GM23248 (cell line): ENCODE results near the gene TIMM10B. TPM values are rescaled to one million over a fixed set of nuclear protein-coding genes. Genes with fewer than 3 reads are reported as not detected.

Experiments used
- DNase-seq: peaks from one replicate; pipeline ENCODE4 v3.0.0-alpha.2; 2015
- H2AFZ ChIP-seq: fragments of 200-600 bp; sonication (generic); 2 replicates; pipeline ENCODE4 v1.6.1; 2016; ENCODE audit warnings: antibody characterized with exemption
- H3F3A ChIP-seq: fragments of 200-600 bp; sonication (generic); 2 replicates; pipeline ENCODE4 v1.6.1; 2016; ENCODE audit warnings: mild to moderate bottlenecking, antibody characterized with exemption, mixed run types; ENCODE audit not compliant: insufficient read depth
- H3K27ac ChIP-seq: fragments of 200-600 bp; sonication (generic); 2 replicates; pipeline ENCODE4 v1.5.1; 2016; ENCODE audit warnings: mild to moderate bottlenecking
- H3K27me3 ChIP-seq: fragments of 200-600 bp; sonication (generic); replicated peaks from 2 replicates; pipeline ENCODE4 v1.6.1; 2016; ENCODE audit warnings: mild to moderate bottlenecking; ENCODE audit not compliant: insufficient read depth
- H3K36me3 ChIP-seq: fragments of 200-600 bp; sonication (generic); 2 replicates; pipeline ENCODE4 v1.6.1; 2016; ENCODE audit warnings: low read depth, mild to moderate bottlenecking
- H3K4me1 ChIP-seq: fragments of 200-600 bp; sonication (generic); 2 replicates; pipeline ENCODE4 v1.6.1; 2016; ENCODE audit warnings: mild to moderate bottlenecking; ENCODE audit not compliant: insufficient read depth
- H3K4me2 ChIP-seq: fragments of 200-600 bp; sonication (generic); one replicate; pipeline ENCODE4 v1.6.1; 2016; ENCODE audit warnings: mild to moderate bottlenecking; ENCODE audit not compliant: unreplicated experiment
- H3K4me3 ChIP-seq: fragments of 200-600 bp; sonication (generic); 2 replicates; pipeline ENCODE4 v1.5.1; 2016; ENCODE audit warnings: mild to moderate bottlenecking
- H3K79me2 ChIP-seq: fragments of 200-600 bp; sonication (generic); 2 replicates; pipeline ENCODE4 v1.6.1; 2016; ENCODE audit warnings: mild to moderate bottlenecking; ENCODE audit not compliant: insufficient read depth
- H3K9ac ChIP-seq: fragments of 200-600 bp; sonication (generic); 2 replicates; pipeline ENCODE4 v1.6.1; 2016; ENCODE audit warnings: mild to moderate bottlenecking
- H3K9me2 ChIP-seq: fragments of 200-600 bp; sonication (generic); 2 replicates; pipeline ENCODE4 v1.6.1; 2016; ENCODE audit warnings: mixed run types, mild to moderate bottlenecking, moderate library complexity; ENCODE audit not compliant: insufficient read depth
- H3K9me3 ChIP-seq: fragments of 200-600 bp; sonication (generic); one replicate; pipeline ENCODE4 v1.6.1; 2017; ENCODE audit warnings: low read depth
- H4K20me1 ChIP-seq: fragments of 200-600 bp; sonication (generic); 2 replicates; pipeline ENCODE4 v1.6.0; 2016; ENCODE audit not compliant: insufficient read depth
- EZH2 ChIP-seq: fragments of 200-600 bp; sonication (generic); IDR thresholded peaks from 2 replicates; pipeline ENCODE4 v1.6.1; 2018; ENCODE audit warnings: antibody characterized with exemption, mild to moderate bottlenecking; ENCODE audit not compliant: insufficient read depth, poor library complexity, severe bottlenecking
- EZH2phosphoT487 ChIP-seq: fragments of 200-600 bp; sonication (generic); IDR thresholded peaks from 2 replicates; pipeline ENCODE4 v1.6.1; 2018; ENCODE audit warnings: antibody characterized with exemption, moderate library complexity, mild to moderate bottlenecking, low read depth; ENCODE audit not compliant: insufficient read depth
- WGBS, 2 experiments: methylation state at CpG; one replicate each; pipeline ENCODE4 v1.1.6; 2015 to 2017; ENCODE audit warnings: low lambda C conversion rate in 2 of 2, low coverage in 1 of 2; ENCODE audit errors: missing lambda C conversion rate in 2 of 2; 5-methylcytosine and 5-hydroxymethylcytosine counted together
- in situ Hi-C: fragments of 300-500 bp; cut with MboI; formaldehyde crosslinking; loops from 2 replicates; pipeline ENCODE4 v1.15.0; 2020
- polyA plus RNA-seq: library from polyadenylated mRNA; unstranded; fragments of >200 nt; fragmentation: Nextera tagmentation; extraction: Ambion mirVana; gene quantifications from 2 replicates; pipeline ENCODE4 v1.2.1, GENCODE V29; 2016
- total RNA-seq: library from RNA; depleted of rRNA; stranded (reverse); fragments of >200 nt; shearing (Covaris generic); gene quantifications from 2 replicates; pipeline ENCODE4 v1.2.3, GENCODE V29; 2014

Gene TIMM10B
- total and polyA plus RNA-seq, 2 experiments from 2014 or later: 35.4 to 43.8 TPM

DNA sequence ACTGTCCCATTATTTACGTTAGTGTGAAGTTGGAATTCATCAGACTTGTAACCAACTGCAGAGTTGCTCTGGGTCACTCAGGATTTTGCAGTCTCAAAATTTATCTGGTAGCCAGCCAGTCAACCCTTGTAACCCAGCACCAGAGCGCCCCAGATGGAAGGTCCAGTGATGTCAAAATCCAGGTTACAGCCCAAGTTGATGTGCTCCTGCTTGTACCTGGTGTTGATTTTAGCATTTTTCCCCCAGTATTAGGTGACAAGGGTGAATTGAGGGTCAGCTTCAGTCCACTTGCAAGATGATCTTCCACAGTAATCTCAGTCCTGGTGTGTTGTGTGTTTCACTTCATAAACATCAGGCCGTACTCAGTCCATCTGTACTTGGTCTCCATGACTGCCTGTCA lies 7.5 kb downstream of the TIMM10B start:
- Histone ChIP-seq H3K4me3 (no peak overlapping the region), H3K4me1 (no peaks in the 10 kb centered on the region), H2AFZ (no peak overlapping the region), H3K9me2 (no peaks in the 10 kb centered on the region), H3K27ac (no peak overlapping the region), H3K9me3 (no peaks in the 10 kb centered on the region), H3K9ac (no peak overlapping the region), H3F3A (peaks cover 5% of the 10 kb centered on the region; the same call in 1 of the 2 replicates), H4K20me1 (no peaks in the 10 kb centered on the region), H3K27me3 (no peaks in the 10 kb centered on the region), H3K4me2 (no peak overlapping the region), H3K79me2 (peaks cover 33% of the 10 kb centered on the region), H3K36me3 (peaks cover 33% of the 10 kb centered on the region)
- 85 to 87% methylated on average over 3 of the region's 3 CpGs for WGBS, 2 experiments
- TF ChIP-seq EZH2 (no peak), EZH2phosphoT487 (no peak)
- in situ Hi-C loops: no loop called here
- no peak for DNase-seq

DNA sequence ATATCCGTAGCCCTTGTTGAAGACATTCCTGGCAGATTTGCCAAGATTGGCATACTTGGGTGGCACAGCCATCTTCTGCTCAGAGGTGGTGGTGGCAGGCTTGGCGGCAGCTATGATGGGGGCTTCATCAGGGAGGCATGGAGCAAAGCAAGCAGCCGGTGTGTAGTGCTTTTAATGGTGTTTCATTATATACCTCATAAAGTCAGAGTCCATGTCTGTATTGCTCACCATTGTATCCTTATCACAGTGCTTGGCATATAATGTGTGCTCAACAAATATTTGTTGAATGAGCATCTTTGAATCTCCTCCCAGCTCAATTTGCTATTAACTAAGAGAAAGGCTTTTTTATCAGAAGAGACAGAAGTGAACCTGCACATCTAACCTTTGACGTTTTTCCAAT lies 8.0 kb downstream of the TIMM10B start:
- H3F3A ChIP-seq: peaks cover 5% of the 10 kb centered on the region; the same call in 1 of the 2 replicates
- H3K4me3 ChIP-seq: no peak overlapping the region
- DNase-seq: no peak
- no peaks in the 10 kb centered on the region for H3K4me1 ChIP-seq
- H3K4me2 ChIP-seq: no peak overlapping the region
- 96 to 99% methylated on average over 4 of the region's 4 CpGs for WGBS, 2 experiments
- H3K9me2 ChIP-seq: no peaks in the 10 kb centered on the region
- peaks cover 28% of the 10 kb centered on the region for H3K79me2 ChIP-seq
- no peaks in the 10 kb centered on the region for H3K9me3 ChIP-seq
- no peak for TF ChIP-seq EZH2phosphoT487
- no peak for TF ChIP-seq EZH2
- H3K36me3 ChIP-seq: peaks cover 30% of the 10 kb centered on the region
- H4K20me1 ChIP-seq: no peaks in the 10 kb centered on the region
- no peaks in the 10 kb centered on the region for H3K27me3 ChIP-seq
- no peak overlapping the region for H2AFZ ChIP-seq
- no peak overlapping the region for H3K27ac ChIP-seq
- in situ Hi-C loops: no loop called here
- no peak overlapping the region for H3K9ac ChIP-seq

DNA sequence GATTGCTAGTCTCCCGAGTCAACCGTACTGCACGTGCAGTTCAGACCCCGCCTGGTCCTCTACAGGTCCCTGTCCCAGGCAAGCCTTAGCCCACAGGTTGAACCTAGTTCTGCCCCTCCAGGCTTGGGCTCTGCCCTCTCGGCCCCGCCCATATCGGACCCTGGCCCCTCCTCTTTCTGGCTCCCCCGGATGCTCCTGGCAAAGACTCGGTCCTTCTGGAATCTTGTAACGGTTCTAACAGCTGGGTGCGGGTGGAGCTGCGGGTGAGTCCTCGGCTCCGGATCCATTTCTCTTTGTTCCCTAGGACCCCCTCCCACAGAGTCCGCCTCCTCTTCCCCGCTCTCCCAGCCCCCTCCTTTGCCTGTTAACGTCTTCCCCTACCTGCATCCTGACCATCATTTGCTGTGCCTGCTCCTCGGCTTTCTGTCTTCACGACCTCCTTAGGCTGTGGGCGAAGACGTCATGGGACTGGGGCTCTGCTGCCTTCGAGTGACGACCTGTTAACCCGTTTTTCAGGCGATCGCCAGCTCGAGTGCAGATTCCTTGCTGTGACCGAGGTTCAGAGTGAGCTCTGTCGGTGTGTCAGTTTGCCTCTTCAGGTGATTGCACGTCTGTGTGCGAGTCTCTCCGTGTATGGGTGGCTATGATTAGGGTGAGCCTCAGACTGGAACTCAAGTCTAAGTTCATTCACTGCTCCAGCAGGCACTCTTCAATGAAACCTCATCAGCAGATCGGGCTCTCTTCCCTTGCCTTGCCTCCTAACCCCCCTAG lies 16.0 kb downstream of the TIMM10B start, which contains the start of gene DNHD1:
Gene DNHD1, plus strand, starts transcription at position 212 of the 771 bp plus-strand sequence. CDS start 936 bp downstream, outside the sequence.
- no peaks in the 10 kb centered on the region; the same call in none of the 2 replicates for H3K36me3 ChIP-seq
- DNase-seq: no peak
- H3K9ac ChIP-seq: peak within 1 kb of the TSS; percentile 6; the same call in 1 of the 2 replicates
- H3K79me2 ChIP-seq: no peaks in the 10 kb centered on the region
- no peak for TF ChIP-seq EZH2phosphoT487
- no peak for TF ChIP-seq EZH2
- H2AFZ ChIP-seq: no peak within 1 kb of the TSS
- H4K20me1 ChIP-seq: no peaks in the 10 kb centered on the region
- H3K27ac ChIP-seq: peak within 1 kb of the TSS; percentile 54; the same call in 1 of the 2 replicates
- H3K9me2 ChIP-seq: no peaks in the 10 kb centered on the region
- in situ Hi-C loops: no loop called here
- peaks cover 11% of the 10 kb centered on the region for H3K4me1 ChIP-seq
- no peak within 1 kb of the TSS for H3K4me3 ChIP-seq
- H3K4me2 ChIP-seq: no peak within 1 kb of the TSS
- H3F3A ChIP-seq: peaks cover 15% of the 10 kb centered on the region
- H3K9me3 ChIP-seq: no peaks in the 10 kb centered on the region
- WGBS, 2 experiments: 54 to 57% methylated on average over 29 to 33 of the region's 33 CpGs
- no peaks in the 10 kb centered on the region for H3K27me3 ChIP-seq

DNA sequence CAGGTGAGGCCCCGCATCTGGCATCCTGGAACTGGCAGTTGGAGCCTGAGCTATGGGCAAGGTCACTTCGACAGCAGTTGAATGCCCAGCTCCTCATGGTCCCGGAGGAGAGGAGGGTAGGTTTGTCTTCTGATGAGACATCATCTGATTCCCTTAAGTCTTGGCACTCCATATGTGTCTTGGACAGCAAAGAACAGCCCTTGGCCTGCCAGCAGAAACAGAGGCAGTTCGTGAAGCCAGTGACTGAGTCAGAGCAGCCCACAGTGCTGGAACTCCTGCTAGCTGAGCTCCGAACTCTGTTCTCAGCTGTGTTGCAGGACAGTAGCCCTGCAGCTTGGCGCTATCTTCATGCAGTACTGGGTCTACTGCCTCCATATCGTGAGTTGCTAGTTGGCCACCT lies 16.8 kb downstream of the TIMM10B start:
- H3K36me3 ChIP-seq: no peaks in the 10 kb centered on the region; the same call in 1 of the 2 replicates
- DNase-seq: peak; percentile 94
- in situ Hi-C loops: no loop called here

More for the DNA sequence above, 16.8 kb downstream of the TIMM10B start:
- H4K20me1 ChIP-seq: no peaks in the 10 kb centered on the region
- no peak overlapping the region for H3K4me3 ChIP-seq
- H3K4me1 ChIP-seq: peaks cover 14% of the 10 kb centered on the region
- 7 to 9% methylated on average over 7 of the region's 7 CpGs for WGBS, 2 experiments
- no peak for TF ChIP-seq EZH2phosphoT487
- no peak for TF ChIP-seq EZH2
- peak overlapping the region; percentile 6; the same call in 1 of the 2 replicates for H3K9ac ChIP-seq
- no peaks in the 10 kb centered on the region for H3K27me3 ChIP-seq
- no peak overlapping the region for H2AFZ ChIP-seq
- H3K9me2 ChIP-seq: no peaks in the 10 kb centered on the region
- H3K79me2 ChIP-seq: no peaks in the 10 kb centered on the region
- H3K4me2 ChIP-seq: no peak overlapping the region
- peaks cover 20% of the 10 kb centered on the region for H3F3A ChIP-seq
- H3K9me3 ChIP-seq: no peaks in the 10 kb centered on the region
- peak overlapping the region; percentile 54 for H3K27ac ChIP-seq
